DOHH2 (cell line): Measurements from ENCODE around the gene MTR.

Experiments used
- H3F3A ChIP-seq: fragments of 200-600 bp; sonication (generic), shearing (Covaris generic); 2 replicates; pipeline ENCODE4 v1.6.0; 2016; ENCODE audit warnings: antibody characterized with exemption, mild to moderate bottlenecking; ENCODE audit not compliant: control insufficient read depth, insufficient read depth
- H3K27ac ChIP-seq: fragments of 200-600 bp; sonication (generic); 2 replicates; pipeline ENCODE4 v1.5.1; 2014; ENCODE audit warnings: low read depth, mild to moderate bottlenecking, low read length, moderate library complexity
- H3K27me3 ChIP-seq: fragments of 200-600 bp; sonication (generic); 2 replicates; pipeline ENCODE4 v1.6.1; 2014; ENCODE audit warnings: mild to moderate bottlenecking, low read length, mixed read lengths; ENCODE audit not compliant: control insufficient read depth
- H3K36me3 ChIP-seq: fragments of 200-600 bp; sonication (generic); 2 replicates; pipeline ENCODE4 v1.6.1; 2014; ENCODE audit warnings: mild to moderate bottlenecking, low read length, moderate library complexity, mixed read lengths; ENCODE audit not compliant: control insufficient read depth
- H3K4me1 ChIP-seq: fragments of 200-600 bp; sonication (generic); 2 replicates; pipeline ENCODE4 v1.6.1; 2014; ENCODE audit warnings: mild to moderate bottlenecking, low read length, mixed read lengths; ENCODE audit not compliant: control insufficient read depth
- H3K4me2 ChIP-seq: fragments of 200-600 bp; sonication (generic); 2 replicates; pipeline ENCODE4 v1.6.0; 2014; ENCODE audit warnings: mild to moderate bottlenecking, low read length, moderate library complexity
- H3K4me3 ChIP-seq: fragments of 200-600 bp; sonication (generic); 2 replicates; pipeline ENCODE4 v1.5.1; 2014; ENCODE audit warnings: mild to moderate bottlenecking, low read length, mixed read lengths
- H3K79me2 ChIP-seq: fragments of 200-600 bp; sonication (generic); 2 replicates; pipeline ENCODE4 v1.6.1; 2014; ENCODE audit warnings: mild to moderate bottlenecking, low read length, mixed read lengths; ENCODE audit not compliant: control insufficient read depth
- H3K9me2 ChIP-seq: fragments of 200-600 bp; sonication (generic); replicated peaks from 2 replicates; pipeline ENCODE4 v1.6.1; 2014; ENCODE audit warnings: mild to moderate bottlenecking, low read length, mixed read lengths; ENCODE audit not compliant: control insufficient read depth
- H3K9me3 ChIP-seq: fragments of 200-600 bp; sonication (generic); 2 replicates; pipeline ENCODE4 v1.6.1; 2014; ENCODE audit warnings: antibody characterized with exemption, low read length, mixed read lengths; ENCODE audit not compliant: control insufficient read depth, insufficient read depth
- H4K20me1 ChIP-seq: fragments of 200-600 bp; sonication (generic); 2 replicates; pipeline ENCODE4 v1.6.0; 2014; ENCODE audit warnings: low read depth, mild to moderate bottlenecking, antibody characterized with exemption, low read length, moderate library complexity; ENCODE audit not compliant: control insufficient read depth, insufficient read depth
- EZH2phosphoT487 ChIP-seq: fragments of 200-600 bp; sonication (generic); IDR thresholded peaks from 2 replicates; pipeline ENCODE4 v1.6.1; 2017; ENCODE audit warnings: borderline replicate concordance, mild to moderate bottlenecking, antibody characterized with exemption, low read length, moderate library complexity, mixed read lengths
- TF ChIP-seq, protein P1 (sequence below): fragments of 200-600 bp; sonication (generic); IDR thresholded peaks from one replicate; pipeline ENCODE4 v1.5.1; 2014; ENCODE audit warnings: antibody characterized with exemption, mild to moderate bottlenecking, low read depth, low read length; ENCODE audit not compliant: poor library complexity, severe bottlenecking

MTR gene

DNA sequence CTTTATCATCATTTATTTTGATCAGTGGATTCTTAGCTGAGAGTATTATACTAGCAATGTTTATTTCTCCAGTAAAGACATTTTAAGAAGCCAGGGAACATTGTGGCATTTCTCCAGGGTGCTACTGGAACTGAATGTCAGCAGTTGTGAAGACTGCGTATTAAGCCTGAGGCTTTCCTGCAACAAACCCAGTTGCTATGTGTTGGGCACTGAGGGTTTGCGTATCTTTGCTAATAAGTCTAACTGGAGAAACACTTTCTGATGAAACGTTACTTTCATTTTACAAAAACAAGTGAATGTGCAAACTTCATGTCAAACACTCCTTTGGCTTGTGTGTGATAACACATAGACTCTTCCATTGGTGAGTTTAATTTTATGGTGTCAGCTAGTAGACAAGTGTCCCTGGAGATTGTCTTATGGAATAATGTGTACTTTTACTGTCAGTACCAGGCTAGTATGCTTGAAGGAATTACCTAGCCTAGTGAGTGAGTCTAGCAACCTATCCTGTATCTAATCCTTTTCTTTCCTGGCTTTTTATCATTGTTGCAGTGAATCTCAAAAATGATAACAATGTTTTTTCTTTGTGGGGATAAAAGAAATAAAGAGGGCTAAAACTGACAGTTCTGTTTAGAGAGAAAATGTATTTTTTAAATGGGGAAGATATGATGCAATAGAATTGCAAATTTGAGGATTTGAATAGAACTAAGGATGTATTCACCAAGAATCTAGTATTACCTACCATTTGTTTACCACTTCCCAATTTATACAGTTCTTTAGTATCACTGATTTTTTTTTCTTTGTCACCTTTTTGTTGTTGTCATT is 70.1 kb downstream of the MTR start:
- H3K4me2 ChIP-seq: no peak overlapping the region
- no peak overlapping the region for H3K4me3 ChIP-seq
- H3K27ac ChIP-seq: no peak overlapping the region
- no peaks in the 10 kb centered on the region for H3K27me3 ChIP-seq
- H4K20me1 ChIP-seq: no peaks in the 10 kb centered on the region
- no peaks in the 10 kb centered on the region for H3K9me3 ChIP-seq
- peaks cover 81% of the 10 kb centered on the region for H3K36me3 ChIP-seq
- no peaks in the 10 kb centered on the region for H3K4me1 ChIP-seq
- H3K9me2 ChIP-seq: no peaks in the 10 kb centered on the region
- no peaks in the 10 kb centered on the region for H3K79me2 ChIP-seq
- TF ChIP-seq, protein P1, sequence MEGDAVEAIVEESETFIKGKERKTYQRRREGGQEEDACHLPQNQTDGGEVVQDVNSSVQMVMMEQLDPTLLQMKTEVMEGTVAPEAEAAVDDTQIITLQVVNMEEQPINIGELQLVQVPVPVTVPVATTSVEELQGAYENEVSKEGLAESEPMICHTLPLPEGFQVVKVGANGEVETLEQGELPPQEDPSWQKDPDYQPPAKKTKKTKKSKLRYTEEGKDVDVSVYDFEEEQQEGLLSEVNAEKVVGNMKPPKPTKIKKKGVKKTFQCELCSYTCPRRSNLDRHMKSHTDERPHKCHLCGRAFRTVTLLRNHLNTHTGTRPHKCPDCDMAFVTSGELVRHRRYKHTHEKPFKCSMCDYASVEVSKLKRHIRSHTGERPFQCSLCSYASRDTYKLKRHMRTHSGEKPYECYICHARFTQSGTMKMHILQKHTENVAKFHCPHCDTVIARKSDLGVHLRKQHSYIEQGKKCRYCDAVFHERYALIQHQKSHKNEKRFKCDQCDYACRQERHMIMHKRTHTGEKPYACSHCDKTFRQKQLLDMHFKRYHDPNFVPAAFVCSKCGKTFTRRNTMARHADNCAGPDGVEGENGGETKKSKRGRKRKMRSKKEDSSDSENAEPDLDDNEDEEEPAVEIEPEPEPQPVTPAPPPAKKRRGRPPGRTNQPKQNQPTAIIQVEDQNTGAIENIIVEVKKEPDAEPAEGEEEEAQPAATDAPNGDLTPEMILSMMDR: no peak
- no peak for TF ChIP-seq EZH2phosphoT487
- H3F3A ChIP-seq: 0 out of 2 replicates have a peak, but pooled peaks cover 3% of the 10 kb centered on the region

DNA sequence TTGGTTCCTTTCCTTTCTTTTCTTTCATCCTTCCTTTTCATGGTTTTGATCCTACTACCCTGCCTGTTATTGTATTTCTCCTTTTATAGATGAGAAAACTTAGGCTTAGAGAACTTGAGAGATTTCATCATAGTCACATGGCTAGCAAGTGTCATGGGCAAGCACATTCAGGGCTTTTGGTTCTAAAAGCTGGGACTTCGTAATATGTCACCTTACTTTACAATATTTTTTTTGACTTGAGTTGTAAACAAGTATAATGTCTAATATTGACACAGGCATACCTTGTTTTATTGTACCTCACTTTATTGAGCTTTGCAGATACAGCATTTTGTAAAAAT is 70.7 kb downstream of the MTR start:
- Histone ChIP-seq H3K9me2 (no peaks in the 10 kb centered on the region), H3K4me1 (no peaks in the 10 kb centered on the region), H3K4me2 (no peak overlapping the region), H3K36me3 (peaks cover 84% of the 10 kb centered on the region), H3K4me3 (no peak overlapping the region), H3K27ac (no peak overlapping the region), H3K27me3 (no peaks in the 10 kb centered on the region), H4K20me1 (no peaks in the 10 kb centered on the region), H3K9me3 (no peaks in the 10 kb centered on the region), H3F3A (0 out of 2 replicates have a peak, but pooled peaks cover 3% of the 10 kb centered on the region), H3K79me2 (no peaks in the 10 kb centered on the region)
- TF ChIP-seq, protein P1: no peak

DNA sequence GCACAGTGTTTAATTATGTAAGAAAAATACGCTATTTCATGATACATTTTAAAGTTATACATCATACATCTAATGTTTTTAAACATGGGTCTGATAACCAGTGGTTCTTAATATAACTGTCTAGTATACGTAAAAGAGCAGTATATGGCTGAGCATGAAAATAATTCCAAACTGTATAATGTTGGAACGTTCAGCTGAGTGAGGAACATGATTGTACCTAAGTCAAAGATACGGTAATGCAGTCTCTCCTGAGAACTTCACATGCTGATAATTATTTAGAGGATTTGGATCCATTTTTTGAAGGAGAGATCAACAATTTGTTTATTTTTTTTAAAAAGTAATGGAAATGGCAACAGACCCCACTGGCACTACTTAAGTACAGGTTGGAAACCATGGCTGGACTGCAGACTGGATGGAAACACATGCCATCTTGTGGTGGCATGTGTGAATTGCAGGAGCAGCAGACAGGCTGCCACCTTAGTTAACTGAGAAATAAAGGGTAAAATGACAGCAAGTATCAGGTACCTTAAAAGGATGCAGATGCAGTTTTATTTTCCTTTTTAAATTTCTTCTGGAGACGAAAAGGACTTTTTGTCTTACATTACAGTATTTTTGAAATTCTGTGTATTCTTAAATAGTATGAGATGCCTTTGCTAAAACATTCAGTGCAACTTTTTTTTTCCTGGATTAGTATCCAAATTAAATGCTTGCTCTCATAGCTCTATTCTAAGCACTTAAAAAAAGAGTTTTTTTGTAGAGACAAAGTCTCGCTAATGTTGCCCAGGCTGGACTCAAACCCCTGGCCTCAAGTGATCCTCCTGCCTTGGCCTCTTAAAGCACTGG is 73.8 kb downstream of the MTR start:
- H3K27me3 ChIP-seq: no peaks in the 10 kb centered on the region
- H4K20me1 ChIP-seq: no peaks in the 10 kb centered on the region
- peaks cover 83% of the 10 kb centered on the region for H3K36me3 ChIP-seq
- H3K9me3 ChIP-seq: no peaks in the 10 kb centered on the region
- H3K79me2 ChIP-seq: no peaks in the 10 kb centered on the region
- no peaks in the 10 kb centered on the region for H3K4me1 ChIP-seq
- no peak overlapping the region for H3K4me3 ChIP-seq
- 0 out of 2 replicates have a peak, but pooled peaks cover 3% of the 10 kb centered on the region for H3F3A ChIP-seq
- no peak for TF ChIP-seq EZH2phosphoT487
- TF ChIP-seq, protein P1: peak; percentile 84
- no peaks in the 10 kb centered on the region for H3K9me2 ChIP-seq
- no peak overlapping the region for H3K27ac ChIP-seq
- H3K4me2 ChIP-seq: no peak overlapping the region
